ENCODE data around the gene TEDDM1.

GRCh38 chr1:182355723-182356098, 44.8 kb downstream of the TEDDM1 start:
- no peak for TF ChIP-seq CTCF (optimal IDR thresholded peaks at IDR 0.05 in 1 of 3, IDR thresholded peaks at IDR 0.05 in 1 of 3, conservative IDR thresholded peaks at IDR 0.05 in 1 of 3; ENCODE audit: extremely low read depth in 1 of 3, insufficient read depth in 2 of 3, low read length in 3 of 3)
- TF ChIP-seq EZH2 (IDR thresholded peaks at IDR 0.05; ENCODE audit: low read length), result no peak
